ENCODE measurements around the gene COL25A1. TPM values are rescaled to one million over a fixed set of nuclear protein-coding genes. Genes with fewer than 3 reads are reported as not detected.

Gene COL25A1
- total RNA-seq, 1 experiment from 2014 or later: not detected

- intact Hi-C loops (cut with micrococcal nuclease; ENCODE audit: unreplicated experiment): no loop called here
- no peaks in the 10 kb centered on the region for H3K27me3 Mint-ChIP-seq (ENCODE audit: unreplicated experiment)
- H3K4me1 Mint-ChIP-seq (ENCODE audit: low read depth, unreplicated experiment): no peaks in the 10 kb centered on the region
- no peaks in the 10 kb centered on the region for H3K9me3 Mint-ChIP-seq (ENCODE audit: low read depth, unreplicated experiment)
- no peak overlapping the region for H3K4me3 Mint-ChIP-seq (ENCODE audit: low read depth, unreplicated experiment)
- no peak overlapping the region for H3K27ac Mint-ChIP-seq (ENCODE audit: unreplicated experiment)
- TF ChIP-seq CTCF (IDR thresholded peaks at IDR 0.05; ENCODE audit: unreplicated experiment): no peak
- DNase-seq: no peak
- no peaks in the 10 kb centered on the region for H3K36me3 Mint-ChIP-seq (ENCODE audit: insufficient read depth, unreplicated experiment)
- CTCF ChIA-PET: no interaction called here
- BruUV-seq (replicated peaks): no TSS peak
These were observed 11.5 kb downstream of the COL25A1 start for GRCh38 chr4:109290918-109291317.

- Mint-ChIP-seq H3K27me3 (ENCODE audit: unreplicated experiment) (no peaks in the 10 kb centered on the region), H3K9me3 (ENCODE audit: low read depth, unreplicated experiment) (no peaks in the 10 kb centered on the region), H3K36me3 (ENCODE audit: insufficient read depth, unreplicated experiment) (no peaks in the 10 kb centered on the region), H3K27ac (ENCODE audit: unreplicated experiment) (no peak overlapping the region), H3K4me3 (ENCODE audit: low read depth, unreplicated experiment) (no peak overlapping the region), H3K4me1 (ENCODE audit: low read depth, unreplicated experiment) (no peaks in the 10 kb centered on the region)
- CTCF ChIA-PET: no interaction called here
- intact Hi-C loops (cut with micrococcal nuclease; ENCODE audit: unreplicated experiment): no loop called here
- no peak for TF ChIP-seq CTCF (IDR thresholded peaks at IDR 0.05; ENCODE audit: unreplicated experiment)
- DNase-seq: no peak
- no TSS peak for BruUV-seq (replicated peaks)
These were observed 23.8 kb downstream of the COL25A1 start for GRCh38 chr4:109278594-109279031.

GRCh38 chr4:109276482-109277095, 25.9 kb downstream of the COL25A1 start:
- no TSS peak for BruUV-seq (replicated peaks)
- intact Hi-C loops (cut with micrococcal nuclease; ENCODE audit: unreplicated experiment): no loop called here
- Mint-ChIP-seq H3K27me3 (ENCODE audit: unreplicated experiment) (no peaks in the 10 kb centered on the region), H3K27ac (ENCODE audit: unreplicated experiment) (no peak overlapping the region), H3K4me1 (ENCODE audit: low read depth, unreplicated experiment) (no peaks in the 10 kb centered on the region), H3K9me3 (ENCODE audit: low read depth, unreplicated experiment) (no peaks in the 10 kb centered on the region), H3K36me3 (ENCODE audit: insufficient read depth, unreplicated experiment) (no peaks in the 10 kb centered on the region), H3K4me3 (ENCODE audit: low read depth, unreplicated experiment) (no peak overlapping the region)
- TF ChIP-seq CTCF (IDR thresholded peaks at IDR 0.05; ENCODE audit: unreplicated experiment): no peak
- CTCF ChIA-PET: no interaction called here
- no peak for DNase-seq

- TF ChIP-seq CTCF (IDR thresholded peaks at IDR 0.05; ENCODE audit: unreplicated experiment): no peak
- no TSS peak for BruUV-seq (replicated peaks)
- Mint-ChIP-seq H3K4me3 (ENCODE audit: low read depth, unreplicated experiment) (no peak overlapping the region), H3K27me3 (ENCODE audit: unreplicated experiment) (no peaks in the 10 kb centered on the region), H3K9me3 (ENCODE audit: low read depth, unreplicated experiment) (no peaks in the 10 kb centered on the region), H3K36me3 (ENCODE audit: insufficient read depth, unreplicated experiment) (no peaks in the 10 kb centered on the region), H3K27ac (ENCODE audit: unreplicated experiment) (no peak overlapping the region), H3K4me1 (ENCODE audit: low read depth, unreplicated experiment) (no peaks in the 10 kb centered on the region)
- CTCF ChIA-PET: no interaction called here
- DNase-seq: no peak
- intact Hi-C loops (cut with micrococcal nuclease; ENCODE audit: unreplicated experiment): no loop called here
These were observed 27.3 kb downstream of the COL25A1 start for GRCh38 chr4:109275066-109275745.
